ENCODE data around the gene AADAT.

DNA sequence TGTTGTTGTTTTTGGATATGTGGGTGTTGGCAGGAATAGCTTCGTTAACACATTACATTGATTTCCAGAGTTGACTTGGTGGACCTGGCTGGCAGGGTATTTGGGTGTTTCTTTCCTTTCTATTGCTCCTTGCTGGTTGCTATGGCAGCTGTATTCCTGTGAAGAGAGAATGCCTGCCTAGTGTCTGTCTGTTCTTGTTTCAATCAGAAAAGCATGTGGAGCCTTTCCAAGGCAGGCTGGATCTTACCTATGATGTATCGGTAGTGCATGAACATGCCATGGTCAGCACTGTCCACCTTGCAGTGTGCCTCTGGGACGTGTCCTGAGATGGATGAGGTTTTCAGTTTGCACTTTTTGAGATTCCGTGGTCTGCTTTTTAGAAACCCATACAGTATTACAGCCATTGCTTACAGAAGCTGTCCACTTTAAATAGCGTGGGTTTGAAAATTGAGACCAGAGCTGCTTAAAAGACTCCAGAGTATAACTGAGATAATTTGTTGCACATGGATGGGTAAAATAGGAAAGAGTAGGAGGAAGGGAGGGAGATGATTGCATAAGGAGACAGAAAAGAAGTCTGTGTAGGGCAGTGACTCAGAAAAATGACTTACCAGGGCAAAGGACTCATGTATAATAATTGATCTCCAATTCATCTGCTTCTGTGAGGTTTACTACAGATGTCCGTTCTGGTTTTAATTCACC is 20.0 kb upstream of the AADAT start:
- TF ChIP-seq CTCF (IDR thresholded peaks at IDR 0.05; ENCODE audit: low read depth, low read length, missing input control) (no peak), ZBTB33 (IDR thresholded peaks at IDR 0.05) (no peak), ATF3 (IDR thresholded peaks at IDR 0.05) (no peak), JUND (IDR thresholded peaks at IDR 0.05) (no peak)

Measured in liver (tissue), 3 donors.